Neural cell (in vitro differentiated cells): Measurements from ENCODE around the gene FHOD1. TPM values are rescaled to one million over a fixed set of nuclear protein-coding genes. Genes with fewer than 3 reads are reported as not detected.

Source experiments
- H2AFZ ChIP-seq: fragments of 200-600, 300-800 bp; sonication (generic), shearing (Covaris generic); 2 replicates; pipeline ENCODE4 v1.6.0; 2014; ENCODE audit warnings: low read depth, mild to moderate bottlenecking, antibody characterized with exemption, low read length, moderate library complexity
- H3F3A ChIP-seq: fragments of 200-600 bp; shearing (Covaris generic); 2 replicates; pipeline ENCODE4 v1.6.1; 2016; ENCODE audit warnings: mild to moderate bottlenecking, moderate library complexity, mixed read lengths, antibody characterized with exemption, low read length; ENCODE audit not compliant: insufficient read depth, poor library complexity, severe bottlenecking
- H3K27ac ChIP-seq: fragments of 200-600, 300-800 bp; sonication (generic), shearing (Covaris generic); 2 replicates; pipeline ENCODE4 v1.5.1; 2014; ENCODE audit warnings: mild to moderate bottlenecking, low read length, moderate library complexity
- H3K27me3 ChIP-seq: fragments of 300-800, 200-600 bp; sonication (generic), shearing (Covaris generic); 2 replicates; pipeline ENCODE4 v1.6.0; 2014; ENCODE audit warnings: mild to moderate bottlenecking, low read depth, low read length, moderate library complexity; ENCODE audit not compliant: insufficient read depth
- H3K36me3 ChIP-seq: fragments of 300-800, 200-600 bp; sonication (generic), shearing (Covaris generic); 2 replicates; pipeline ENCODE4 v1.5.1; 2014; ENCODE audit warnings: mild to moderate bottlenecking, antibody characterized with exemption, low read length, moderate library complexity; ENCODE audit not compliant: insufficient read depth
- H3K4me2 ChIP-seq: fragments of 300-800, 200-600 bp; sonication (generic), shearing (Covaris generic); 2 replicates; pipeline ENCODE4 v1.6.0; 2014; ENCODE audit warnings: mild to moderate bottlenecking, low read length
- H3K4me3 ChIP-seq: fragments of 300-800, 200-600 bp; sonication (generic), shearing (Covaris generic); 2 replicates; pipeline ENCODE4 v1.5.1; 2014; ENCODE audit warnings: mild to moderate bottlenecking, low read length, moderate library complexity
- H3K79me2 ChIP-seq: fragments of 200-600 bp; shearing (Covaris generic); replicated peaks from 2 replicates; pipeline ENCODE4 v1.6.0; 2014; ENCODE audit warnings: mild to moderate bottlenecking, low read length, moderate library complexity; ENCODE audit not compliant: insufficient read depth
- H3K9ac ChIP-seq: fragments of 300-800, 200-600 bp; sonication (generic), shearing (Covaris generic); 2 replicates; pipeline ENCODE4 v1.6.1; 2016; ENCODE audit warnings: mild to moderate bottlenecking, low read length, mixed read lengths
- H3K9me2 ChIP-seq: fragments of 200-600 bp; shearing (Covaris generic); 2 replicates; pipeline ENCODE4 v1.6.1; 2016; ENCODE audit warnings: mild to moderate bottlenecking, low read length, mixed read lengths; ENCODE audit not compliant: insufficient read depth
- H3K9me3 ChIP-seq: fragments of 200-600, 300-800 bp; sonication (generic), shearing (Covaris generic); 2 replicates; pipeline ENCODE4 v1.6.1; 2016; ENCODE audit warnings: mild to moderate bottlenecking, mixed run types, low read length, moderate library complexity, mixed read lengths
- H4K20me1 ChIP-seq: fragments of 200-600 bp; shearing (Covaris generic); 2 replicates; pipeline ENCODE4 v1.6.1; 2016; ENCODE audit warnings: mild to moderate bottlenecking, mixed run types; ENCODE audit not compliant: insufficient read depth
- CTCF ChIP-seq: fragments of 450-650 bp; IDR thresholded peaks from 2 replicates; pipeline ENCODE4 v1.5.1; 2014; ENCODE audit warnings: antibody characterized with exemption, mild to moderate bottlenecking, moderate library complexity; ENCODE audit not compliant: poor library complexity, severe bottlenecking
- EP300 ChIP-seq: fragments of 450-650 bp; conservative IDR thresholded peaks from 2 replicates; pipeline ENCODE4 v1.6.1; 2014; ENCODE audit warnings: antibody characterized with exemption, mild to moderate bottlenecking, moderate library complexity; ENCODE audit not compliant: poor library complexity, severe bottlenecking
- EZH2 ChIP-seq: fragments of 200-600, 300-800 bp; shearing (Covaris generic), sonication (generic); IDR thresholded peaks from 2 replicates; pipeline ENCODE4 v1.6.1; 2014; ENCODE audit warnings: antibody characterized with exemption, low read length, borderline replicate concordance, mild to moderate bottlenecking; ENCODE audit not compliant: insufficient read depth, poor library complexity, severe bottlenecking
- MXI1 ChIP-seq: fragments of 450-650 bp; conservative IDR thresholded peaks from 2 replicates; pipeline ENCODE4 v1.6.1; 2014; ENCODE audit warnings: antibody characterized with exemption, mild to moderate bottlenecking; ENCODE audit not compliant: poor library complexity, severe bottlenecking
- POLR2AphosphoS5 ChIP-seq: IDR thresholded peaks from 2 replicates; pipeline ENCODE4 v1.6.1; 2012
- RAD21 ChIP-seq: fragments of 450-650 bp; conservative IDR thresholded peaks from 2 replicates; pipeline ENCODE4 v1.6.1; 2014; ENCODE audit warnings: antibody characterized with exemption, mild to moderate bottlenecking, moderate library complexity
- REST ChIP-seq: IDR thresholded peaks from 2 replicates; pipeline ENCODE4 v1.6.1; 2012; ENCODE audit warnings: borderline replicate concordance
- TAF1 ChIP-seq: IDR thresholded peaks from 2 replicates; pipeline ENCODE4 v1.6.1; 2012; ENCODE audit warnings: low read depth
- polyA plus RNA-seq: library from polyadenylated mRNA; depleted of rRNA; stranded (reverse); fragments of >200 nt; gene quantifications from 2 replicates; pipeline ENCODE4 v1.2.3, GENCODE V29; 2014

FHOD1 gene
- polyA plus RNA-seq, 1 donor from 2014 or later = 6.3 TPM

GRCh38 chr16:67209565-67209964, 37.7 kb downstream of the FHOD1 start:
- no peaks in the 10 kb centered on the region for H3K36me3 ChIP-seq
- H3K27ac ChIP-seq = no peak overlapping the region
- no peak overlapping the region for H3K9ac ChIP-seq
- no peak overlapping the region for H2AFZ ChIP-seq
- H3K9me3 ChIP-seq = no peaks in the 10 kb centered on the region
- no peaks in the 10 kb centered on the region for H3F3A ChIP-seq
- no peaks in the 10 kb centered on the region for H3K9me2 ChIP-seq
- no peak for TF ChIP-seq REST
- TF ChIP-seq RAD21 = no peak
- no peak for TF ChIP-seq CTCF
- TF ChIP-seq TAF1 = no peak
- H3K4me3 ChIP-seq = no peak overlapping the region
- no peak overlapping the region for H3K4me2 ChIP-seq
- H4K20me1 ChIP-seq = no peaks in the 10 kb centered on the region
- no peaks in the 10 kb centered on the region for H3K27me3 ChIP-seq
- H3K79me2 ChIP-seq = no peaks in the 10 kb centered on the region

GRCh38 chr16:67208154-67208896, 39.0 kb downstream of the FHOD1 start:
- Histone ChIP-seq H3F3A (no peaks in the 10 kb centered on the region), H4K20me1 (no peaks in the 10 kb centered on the region), H3K9ac (no peak overlapping the region), H3K9me2 (no peaks in the 10 kb centered on the region), H3K4me3 (no peak overlapping the region), H3K27me3 (no peaks in the 10 kb centered on the region), H3K36me3 (no peaks in the 10 kb centered on the region), H3K79me2 (no peaks in the 10 kb centered on the region), H2AFZ (no peak overlapping the region), H3K9me3 (no peaks in the 10 kb centered on the region), H3K4me2 (no peak overlapping the region), H3K27ac (no peak overlapping the region)
- TF ChIP-seq EP300 (no peak), EZH2 (no peak), TAF1 (no peak), CTCF (no peak), RAD21 (no peak), POLR2AphosphoS5 (no peak), MXI1 (no peak), REST (no peak)
